ENCODE data around the gene ZNRF1. TPM values are rescaled to one million over a fixed set of nuclear protein-coding genes. Genes with fewer than 3 reads are reported as not detected.
A peak's percentile ranks its signal among the peaks of the same experiment; 100 is the strongest.
"Not testable (repeated sequence)": the region's sequence is repeated elsewhere in the genome, so short reads cannot be mapped to it uniquely, and the experiment has no call there.

Gene ZNRF1
- 2.9 TPM for total RNA-seq

- Histone ChIP-seq H3K4me3 (ENCODE audit: low read length) (peak within 1 kb of the TSS; percentile 46), H3K4me1 (ENCODE audit: insufficient read depth, low read length) (peaks cover 41% of the 10 kb centered on the region), H3K27me3 (ENCODE audit: insufficient read depth, low read length) (peaks cover 10% of the 10 kb centered on the region), H3K9me3 (ENCODE audit: low read depth, low read length) (no peaks in the 10 kb centered on the region)
These were observed at the start of gene ZNRF1 for GRCh38 chr16:74998481-74999218. TSS of gene ZNRF1 (plus strand) at chr16:74999024. CDS start at chr16:74999672, 648 bp downstream.

DNA sequence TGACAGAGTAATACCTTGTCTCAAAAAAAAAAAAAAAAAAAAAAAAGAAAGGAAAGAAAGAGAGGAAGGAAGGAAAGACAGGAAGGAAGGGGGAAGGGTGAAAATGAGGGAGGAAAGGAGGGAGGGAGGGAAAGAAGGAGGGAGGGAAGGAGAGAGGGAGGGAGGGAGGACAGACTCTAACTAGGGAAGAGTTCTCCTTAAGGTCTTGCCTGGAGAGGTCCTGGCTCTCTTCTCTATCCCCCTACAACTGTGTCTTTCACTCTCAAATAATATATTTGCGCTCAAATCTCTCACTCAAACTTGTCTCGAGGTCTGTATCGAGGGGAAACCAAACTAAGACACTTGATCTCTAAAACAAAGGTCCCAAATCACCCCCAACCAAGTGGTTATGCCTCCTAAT, 49.5 kb upstream of the ZNRF1 start:
- Histone ChIP-seq H3K27me3 (ENCODE audit: insufficient read depth, low read length) (no peaks in the 10 kb centered on the region), H3K4me1 (ENCODE audit: insufficient read depth, low read length) (no peaks in the 10 kb centered on the region), H3K9me3 (ENCODE audit: low read depth, low read length) (no peaks in the 10 kb centered on the region), H3K4me3 (ENCODE audit: low read length) (no peak overlapping the region)

GRCh38 chr16:74950511-74950910, 48.3 kb upstream of the ZNRF1 start:
- H3K4me1 ChIP-seq (ENCODE audit: insufficient read depth, low read length) = no peaks in the 10 kb centered on the region
- no peaks in the 10 kb centered on the region for H3K9me3 ChIP-seq (ENCODE audit: low read depth, low read length)
- no peak overlapping the region for H3K4me3 ChIP-seq (ENCODE audit: low read length)
- H3K27me3 ChIP-seq (ENCODE audit: insufficient read depth, low read length) = no peaks in the 10 kb centered on the region

- Histone ChIP-seq H3K4me1 (ENCODE audit: insufficient read depth, low read length) (no peaks in the 10 kb centered on the region), H3K27me3 (ENCODE audit: insufficient read depth, low read length) (no peaks in the 10 kb centered on the region), H3K9me3 (ENCODE audit: low read depth, low read length) (no peaks in the 10 kb centered on the region), H3K4me3 (ENCODE audit: low read length) (no peak overlapping the region)
These were observed 47.6 kb upstream of the ZNRF1 start for GRCh38 chr16:74951206-74951605.

DNA sequence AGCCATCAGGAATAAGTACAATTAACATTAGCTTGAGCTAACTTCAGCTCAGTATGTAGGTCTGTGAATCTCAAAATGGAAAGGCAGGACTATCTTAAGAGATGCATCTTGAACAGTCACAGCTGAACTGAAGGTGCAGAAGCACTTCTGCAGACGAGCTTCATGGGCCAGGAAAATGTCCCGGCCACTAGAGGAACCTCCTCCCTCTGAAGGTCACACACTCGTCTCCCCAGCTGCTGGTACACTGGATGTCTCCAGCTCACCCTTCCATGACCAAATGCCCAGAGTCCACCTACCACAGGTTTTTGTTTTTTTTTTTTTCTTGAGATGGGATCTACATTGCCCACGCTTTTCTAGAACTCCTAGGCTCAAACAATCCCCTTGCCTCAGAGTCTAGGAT, 47.1 kb upstream of the ZNRF1 start:
- no peaks in the 10 kb centered on the region for H3K27me3 ChIP-seq (ENCODE audit: insufficient read depth, low read length)
- no peak overlapping the region for H3K4me3 ChIP-seq (ENCODE audit: low read length)
- H3K9me3 ChIP-seq (ENCODE audit: low read depth, low read length) = no peaks in the 10 kb centered on the region
- no peaks in the 10 kb centered on the region for H3K4me1 ChIP-seq (ENCODE audit: insufficient read depth, low read length)

GRCh38 chr16:74954763-74955162, 44.1 kb upstream of the ZNRF1 start:
- H3K9me3 ChIP-seq (ENCODE audit: low read depth, low read length) = no peaks in the 10 kb centered on the region
- H3K4me3 ChIP-seq (ENCODE audit: low read length) = no peak overlapping the region
- H3K4me1 ChIP-seq (ENCODE audit: insufficient read depth, low read length) = no peaks in the 10 kb centered on the region
- H3K27me3 ChIP-seq (ENCODE audit: insufficient read depth, low read length) = no peaks in the 10 kb centered on the region

- H3K4me3 ChIP-seq (ENCODE audit: low read length) = no peak overlapping the region
- no peaks in the 10 kb centered on the region for H3K27me3 ChIP-seq (ENCODE audit: insufficient read depth, low read length)
- no peaks in the 10 kb centered on the region for H3K4me1 ChIP-seq (ENCODE audit: insufficient read depth, low read length)
- no peaks in the 10 kb centered on the region for H3K9me3 ChIP-seq (ENCODE audit: low read depth, low read length)
These were observed 25.5 kb upstream of the ZNRF1 start for GRCh38 chr16:74973304-74973703.

DNA sequence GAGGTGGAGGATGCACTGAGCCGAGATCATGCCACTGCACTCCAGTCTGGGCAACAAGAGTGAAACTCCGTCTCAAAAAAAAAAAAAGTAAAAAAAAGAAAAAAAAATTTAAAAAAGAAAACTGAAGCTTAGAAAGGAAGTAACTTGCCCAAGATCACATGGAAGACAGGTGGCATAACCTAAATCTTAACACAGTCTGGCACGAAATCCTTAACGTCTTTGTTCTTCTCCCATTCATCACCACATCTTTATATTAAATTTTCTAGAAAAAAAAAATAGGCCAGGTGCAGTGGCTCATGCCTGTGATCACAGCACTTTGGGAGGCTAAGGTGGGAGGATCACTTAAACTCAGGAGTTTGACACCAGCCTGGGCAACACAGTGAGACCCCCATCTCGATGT, 23.2 kb upstream of the ZNRF1 start:
- H3K27me3 ChIP-seq (ENCODE audit: insufficient read depth, low read length) = no peaks in the 10 kb centered on the region
- no peaks in the 10 kb centered on the region for H3K4me1 ChIP-seq (ENCODE audit: insufficient read depth, low read length)
- no peaks in the 10 kb centered on the region for H3K9me3 ChIP-seq (ENCODE audit: low read depth, low read length)
- H3K4me3 ChIP-seq (ENCODE audit: low read length) = no peak overlapping the region

DNA sequence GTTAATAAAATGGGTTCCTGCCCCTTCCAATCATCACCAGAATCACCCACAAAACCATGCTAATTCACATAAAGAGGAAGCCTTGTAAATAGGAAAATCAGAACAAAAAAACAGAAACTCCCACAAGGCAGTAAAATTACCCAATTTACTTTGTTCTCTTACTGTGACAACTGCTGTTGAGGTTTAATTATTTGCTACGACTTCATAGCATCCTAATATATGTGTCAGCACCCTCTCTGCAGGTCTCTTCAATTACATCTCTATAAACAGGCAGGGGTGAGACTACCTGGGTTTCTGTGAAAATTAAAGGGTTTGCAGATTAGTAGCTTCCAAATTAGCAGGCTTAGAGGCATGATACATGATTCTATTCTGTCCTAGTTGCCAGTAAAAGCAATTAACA, 16.6 kb upstream of the ZNRF1 start:
- Histone ChIP-seq H3K9me3 (ENCODE audit: low read depth, low read length) (no peaks in the 10 kb centered on the region), H3K4me1 (ENCODE audit: insufficient read depth, low read length) (peaks cover 22% of the 10 kb centered on the region), H3K27me3 (ENCODE audit: insufficient read depth, low read length) (no peaks in the 10 kb centered on the region), H3K4me3 (ENCODE audit: low read length) (no peak overlapping the region)

- H3K9me3 ChIP-seq (ENCODE audit: low read depth, low read length) = no peaks in the 10 kb centered on the region
- peak overlapping the region; percentile 94 for H3K4me3 ChIP-seq (ENCODE audit: low read length)
- peaks cover 22% of the 10 kb centered on the region for H3K4me1 ChIP-seq (ENCODE audit: insufficient read depth, low read length)
- no peaks in the 10 kb centered on the region for H3K27me3 ChIP-seq (ENCODE audit: insufficient read depth, low read length)
These were observed 14.7 kb upstream of the ZNRF1 start for GRCh38 chr16:74984194-74984528.

DNA sequence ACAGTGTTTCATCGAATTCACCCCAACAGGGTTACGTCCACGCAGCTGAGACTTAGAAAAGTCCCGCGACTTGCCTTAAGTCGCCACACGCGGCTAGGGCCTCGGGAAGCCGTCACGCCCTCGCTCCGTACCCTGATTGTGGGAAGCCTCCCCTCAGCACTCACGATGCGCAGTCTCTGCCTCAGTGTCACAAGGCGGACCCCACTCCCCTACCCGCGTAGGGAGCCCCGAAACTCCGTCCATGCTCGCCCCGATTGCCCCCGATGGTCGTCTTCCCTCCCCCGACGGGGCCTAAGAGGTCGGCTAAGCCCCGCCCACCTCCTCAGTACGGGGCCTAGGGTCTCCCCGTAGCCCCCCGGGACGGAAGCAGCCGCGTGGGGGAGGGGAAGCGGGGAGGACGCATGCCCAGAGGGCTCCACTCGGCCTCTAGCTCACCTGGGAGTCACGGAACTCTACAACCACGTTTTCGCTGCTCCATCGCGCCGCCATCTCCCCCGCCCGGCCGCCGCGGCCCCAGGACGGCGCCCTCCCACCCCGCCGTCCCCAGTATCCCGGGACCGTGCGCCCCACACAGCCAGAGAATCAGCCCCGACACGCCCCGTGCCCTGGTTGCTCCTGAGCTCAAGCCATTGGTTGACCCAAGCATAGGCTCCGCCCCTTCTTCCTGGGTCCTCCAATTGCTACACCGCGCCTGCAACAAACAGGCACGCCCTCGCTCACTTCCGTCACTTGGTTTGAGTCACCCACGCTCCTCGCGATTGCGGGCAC, 14.1 kb upstream of the ZNRF1 start, which contains the start of gene WDR59:
Gene WDR59, minus strand, starts transcription at position 595 of the 768 bp plus-strand sequence. Its CDS starts 106 bp downstream, at position 489.
- Histone ChIP-seq H3K4me3 (ENCODE audit: low read length) (peak within 1 kb of the TSS; percentile 94), H3K4me1 (ENCODE audit: insufficient read depth, low read length) (peaks cover 22% of the 10 kb centered on the region), H3K27me3 (ENCODE audit: insufficient read depth, low read length) (no peaks in the 10 kb centered on the region), H3K9me3 (ENCODE audit: low read depth, low read length) (no peaks in the 10 kb centered on the region)

DNA sequence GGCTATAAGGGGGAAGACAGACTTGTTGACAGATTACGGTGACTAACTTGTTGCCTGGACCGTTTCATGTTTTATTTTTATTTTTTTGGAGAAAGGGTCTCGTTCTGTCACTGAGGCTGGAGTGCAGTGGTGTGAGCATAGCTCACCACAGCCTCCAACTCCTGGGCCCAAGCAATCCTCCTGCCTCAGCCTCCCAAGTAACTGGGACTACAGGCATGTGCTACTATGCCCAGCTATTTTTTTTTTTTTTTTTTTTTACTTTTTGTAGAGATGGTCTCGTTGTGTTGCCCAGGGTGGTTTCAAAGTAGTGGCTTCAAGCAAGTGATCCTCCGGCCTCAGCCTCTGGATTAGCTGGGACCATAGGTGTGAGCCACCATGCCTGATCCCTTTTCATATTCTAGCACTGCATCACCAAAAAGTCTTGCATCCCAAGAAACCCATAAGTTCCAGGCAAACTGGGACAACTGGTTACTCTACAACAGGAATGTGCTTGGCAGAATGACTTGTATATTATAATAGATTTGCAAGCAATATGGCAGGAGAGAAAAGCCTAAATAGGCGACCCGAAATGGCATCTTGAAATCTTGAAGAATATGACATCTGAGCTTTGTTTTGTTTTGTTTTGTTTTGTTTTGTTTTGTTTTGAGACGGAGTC, 11.7 kb upstream of the ZNRF1 start:
- no peaks in the 10 kb centered on the region for H3K9me3 ChIP-seq (ENCODE audit: low read depth, low read length)
- H3K4me3 ChIP-seq (ENCODE audit: low read length) = no peak overlapping the region
- H3K4me1 ChIP-seq (ENCODE audit: insufficient read depth, low read length) = peaks cover 22% of the 10 kb centered on the region
- no peaks in the 10 kb centered on the region for H3K27me3 ChIP-seq (ENCODE audit: insufficient read depth, low read length)

GRCh38 chr16:74989864-74990263, 9.0 kb upstream of the ZNRF1 start:
- H3K9me3 ChIP-seq (ENCODE audit: low read depth, low read length); H3K4me1 ChIP-seq (ENCODE audit: insufficient read depth, low read length); H3K27me3 ChIP-seq (ENCODE audit: insufficient read depth, low read length); H3K4me3 ChIP-seq (ENCODE audit: low read length): not testable (repeated sequence)

- Histone ChIP-seq H3K4me1 (ENCODE audit: insufficient read depth, low read length) (no peaks in the 10 kb centered on the region), H3K4me3 (ENCODE audit: low read length) (no peak overlapping the region), H3K9me3 (ENCODE audit: low read depth, low read length) (no peaks in the 10 kb centered on the region), H3K27me3 (ENCODE audit: insufficient read depth, low read length) (no peaks in the 10 kb centered on the region)
These were observed 8.0 kb upstream of the ZNRF1 start for GRCh38 chr16:74990832-74991231.

DNA sequence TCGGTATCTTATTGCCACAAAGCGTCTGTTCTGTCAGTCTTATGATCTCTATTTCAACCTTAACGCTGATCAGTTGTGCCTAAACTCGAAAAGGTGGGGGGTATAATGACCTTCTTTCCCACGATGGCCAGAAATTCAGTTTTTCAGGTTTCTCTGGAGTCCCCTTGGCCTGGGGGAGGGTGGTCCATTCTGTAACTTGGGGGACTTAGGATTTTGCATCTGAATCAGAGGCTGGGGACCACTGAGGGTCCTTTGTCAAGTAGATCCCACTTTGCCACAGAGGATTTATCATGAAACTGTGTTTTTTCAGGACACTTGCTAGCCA, 7.6 kb upstream of the ZNRF1 start:
- H3K27me3 ChIP-seq (ENCODE audit: insufficient read depth, low read length) = no peaks in the 10 kb centered on the region
- H3K4me3 ChIP-seq (ENCODE audit: low read length) = no peak overlapping the region
- H3K9me3 ChIP-seq (ENCODE audit: low read depth, low read length) = no peaks in the 10 kb centered on the region
- no peaks in the 10 kb centered on the region for H3K4me1 ChIP-seq (ENCODE audit: insufficient read depth, low read length)

Data from mononuclear cell (primary cell).